ENCODE measurements around the gene SOX6.

- TF ChIP-seq, protein P1, sequence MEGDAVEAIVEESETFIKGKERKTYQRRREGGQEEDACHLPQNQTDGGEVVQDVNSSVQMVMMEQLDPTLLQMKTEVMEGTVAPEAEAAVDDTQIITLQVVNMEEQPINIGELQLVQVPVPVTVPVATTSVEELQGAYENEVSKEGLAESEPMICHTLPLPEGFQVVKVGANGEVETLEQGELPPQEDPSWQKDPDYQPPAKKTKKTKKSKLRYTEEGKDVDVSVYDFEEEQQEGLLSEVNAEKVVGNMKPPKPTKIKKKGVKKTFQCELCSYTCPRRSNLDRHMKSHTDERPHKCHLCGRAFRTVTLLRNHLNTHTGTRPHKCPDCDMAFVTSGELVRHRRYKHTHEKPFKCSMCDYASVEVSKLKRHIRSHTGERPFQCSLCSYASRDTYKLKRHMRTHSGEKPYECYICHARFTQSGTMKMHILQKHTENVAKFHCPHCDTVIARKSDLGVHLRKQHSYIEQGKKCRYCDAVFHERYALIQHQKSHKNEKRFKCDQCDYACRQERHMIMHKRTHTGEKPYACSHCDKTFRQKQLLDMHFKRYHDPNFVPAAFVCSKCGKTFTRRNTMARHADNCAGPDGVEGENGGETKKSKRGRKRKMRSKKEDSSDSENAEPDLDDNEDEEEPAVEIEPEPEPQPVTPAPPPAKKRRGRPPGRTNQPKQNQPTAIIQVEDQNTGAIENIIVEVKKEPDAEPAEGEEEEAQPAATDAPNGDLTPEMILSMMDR (conservative IDR thresholded peaks at IDR 0.05; ENCODE audit: low read length): no peak
- no peak for TF ChIP-seq EZH2phosphoT487 (IDR thresholded peaks at IDR 0.05; ENCODE audit: borderline replicate concordance, low read depth, low read length)
These were observed 39.3 kb upstream of the SOX6 start for GRCh38 chr11:16395601-16396000.

All from OCI-LY7 (cell line).